CD4-positive, alpha-beta T cell treated with Interleukin-21 for 1 hour (primary cell): ENCODE data around the gene SUMO3.

Source experiments
- DNase-seq: peaks from one replicate; pipeline ENCODE4 v3.0.0-alpha.2; 2020

SUMO3 gene

DNA sequence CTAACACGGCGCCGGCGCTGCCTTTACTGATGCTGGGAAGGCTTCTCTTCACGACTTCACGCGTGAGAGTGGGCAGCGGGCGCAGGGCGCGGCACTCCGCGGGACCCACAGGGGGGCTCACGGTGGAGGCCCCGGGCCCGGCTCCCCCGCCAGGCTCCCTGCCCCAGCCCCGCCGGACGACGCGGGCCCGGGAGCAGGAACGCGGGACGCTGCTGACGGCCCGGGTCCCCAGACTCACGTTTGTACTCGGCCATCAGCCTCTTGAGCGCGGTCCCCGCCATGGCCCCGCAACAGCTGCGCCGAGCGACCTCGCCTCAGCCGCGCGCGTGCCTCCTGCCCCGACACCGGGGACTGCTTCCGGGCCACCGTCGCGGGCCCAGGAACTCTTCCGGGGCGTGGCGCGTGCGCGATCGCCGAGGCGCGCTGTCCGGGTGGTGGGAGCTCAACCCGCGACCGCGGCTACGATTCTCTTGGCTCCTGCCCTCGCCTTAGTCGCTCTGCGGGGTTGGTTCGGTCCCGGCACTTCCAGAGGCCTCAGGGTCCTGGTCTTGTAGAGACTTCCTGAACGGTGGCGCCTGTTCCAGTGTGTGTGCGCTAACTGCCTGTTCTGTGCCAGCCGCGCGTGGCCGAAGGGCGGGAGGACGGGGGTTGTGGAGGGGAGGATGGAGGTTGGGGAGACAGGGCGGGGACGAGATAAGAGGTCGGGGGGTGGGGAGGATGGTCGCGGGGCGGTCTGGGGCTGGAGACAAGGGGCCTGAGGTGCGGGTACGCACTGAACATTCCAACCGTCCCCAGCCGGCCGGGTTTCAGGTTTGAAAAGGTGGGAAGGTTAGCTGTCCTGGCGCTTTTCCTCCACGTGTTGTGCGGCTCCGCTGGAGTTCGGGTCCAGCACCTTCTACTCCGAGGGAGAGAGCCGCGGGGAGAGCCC, 16.1 kb downstream of the SUMO3 start, which contains the start of gene UBE2G2:
Gene UBE2G2 (minus strand): TSS at position 353 of the 928 bp plus-strand sequence. CDS start 72 bp downstream, at position 281.
- peak; percentile 89 for DNase-seq

DNA sequence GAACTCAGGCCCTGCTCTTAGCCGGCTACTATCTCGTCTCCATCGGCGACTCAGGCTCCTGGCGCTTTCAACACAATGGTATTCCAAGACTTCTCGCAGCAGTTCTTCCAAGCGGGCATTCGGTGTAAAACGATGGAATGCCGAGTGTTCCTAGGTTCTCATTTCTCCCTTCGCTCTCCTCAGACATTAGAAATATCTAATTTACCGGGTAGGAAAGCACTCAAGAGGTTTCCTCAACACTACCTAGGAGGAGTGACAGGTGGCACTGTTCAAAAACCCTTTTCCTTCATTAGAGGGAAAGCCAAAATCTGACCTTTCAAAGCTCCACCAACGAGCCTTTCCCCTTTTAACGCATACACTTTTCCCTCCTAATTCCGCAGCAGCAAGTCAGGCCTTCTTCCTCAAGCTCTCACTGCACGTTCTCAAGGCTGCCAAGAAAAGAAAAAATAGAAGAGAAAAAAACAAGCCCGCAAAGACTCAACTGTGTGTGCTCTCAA, 16.8 kb downstream of the SUMO3 start:
- DNase-seq = peak; percentile 56

DNA sequence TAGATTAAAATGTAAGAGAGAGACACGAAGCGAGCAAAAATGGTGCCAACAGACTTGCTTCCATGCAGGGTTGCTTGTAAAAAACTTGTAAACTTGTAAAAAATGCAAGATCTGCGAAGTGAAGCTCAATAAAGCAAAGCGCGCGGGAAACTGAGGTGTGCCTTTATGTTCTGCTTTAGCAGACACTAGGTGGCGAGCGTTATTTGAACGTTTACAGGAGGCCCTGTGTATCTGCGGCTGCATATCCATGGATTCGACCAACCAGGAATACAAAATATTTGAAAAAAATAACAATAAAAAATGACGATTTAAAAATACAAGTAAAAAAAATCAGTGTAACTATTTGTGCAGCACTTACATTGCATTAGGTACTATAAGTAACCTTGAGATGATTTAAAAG, 17.8 kb downstream of the SUMO3 start:
- DNase-seq = peak; percentile 27

DNA sequence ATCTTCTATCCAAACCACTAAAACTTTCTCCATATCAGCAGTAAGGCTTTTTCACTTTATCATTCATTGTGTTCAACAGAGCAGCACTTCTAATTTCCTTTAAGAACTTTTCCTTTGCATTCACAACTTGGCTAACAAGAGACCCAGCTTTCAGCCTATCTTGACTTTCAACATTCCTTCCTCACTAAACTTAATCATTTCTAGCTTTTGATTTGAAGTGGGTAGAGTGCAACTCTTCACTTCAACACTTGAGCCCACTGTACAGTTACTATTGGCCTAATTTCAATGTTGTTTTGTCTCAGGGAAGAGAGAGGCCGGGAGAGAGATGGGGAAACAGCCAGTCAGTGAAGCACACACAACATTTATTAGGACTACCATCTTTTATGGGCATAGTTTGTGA, 18.2 kb downstream of the SUMO3 start:
- DNase-seq = no peak

DNA sequence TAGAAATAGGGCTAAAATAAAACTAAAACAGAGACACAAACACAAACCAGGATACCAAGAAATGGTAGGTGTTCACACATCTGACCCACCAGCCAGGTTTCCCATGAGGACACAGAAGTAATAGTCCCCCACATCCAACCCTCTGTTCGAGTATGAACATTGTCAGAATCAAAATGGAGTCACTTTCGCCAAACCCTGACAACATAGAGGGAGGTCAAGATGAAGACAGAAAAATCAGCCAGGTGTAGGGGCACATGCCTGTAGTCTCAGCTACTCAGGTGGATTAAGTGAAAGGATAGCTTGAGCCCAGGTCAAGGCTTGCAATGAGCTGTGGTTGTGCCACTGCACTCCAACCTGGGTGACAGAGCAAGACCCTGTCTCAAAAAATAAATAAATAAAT, 20.1 kb downstream of the SUMO3 start:
- DNase-seq = no peak

DNA sequence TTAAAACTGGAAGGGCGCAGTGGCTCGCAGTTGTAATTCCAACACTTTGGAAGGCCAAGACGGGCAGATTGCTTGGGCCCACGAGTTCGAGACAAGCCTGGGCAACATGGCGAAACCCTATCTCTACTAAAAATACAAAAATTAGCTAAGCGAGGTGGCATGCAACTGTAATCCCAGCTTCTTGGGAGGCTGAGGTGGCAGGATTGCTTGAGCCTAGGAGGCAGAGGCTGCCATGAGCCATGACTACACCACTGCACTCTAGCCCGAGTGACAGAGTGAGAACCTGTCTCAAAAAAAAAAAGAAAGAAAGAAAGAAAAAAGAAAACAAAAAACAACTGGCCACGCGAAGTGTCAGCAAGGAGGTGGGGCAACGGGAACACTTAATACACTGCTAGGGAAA, 22.5 kb downstream of the SUMO3 start:
- DNase-seq = no peak

DNA sequence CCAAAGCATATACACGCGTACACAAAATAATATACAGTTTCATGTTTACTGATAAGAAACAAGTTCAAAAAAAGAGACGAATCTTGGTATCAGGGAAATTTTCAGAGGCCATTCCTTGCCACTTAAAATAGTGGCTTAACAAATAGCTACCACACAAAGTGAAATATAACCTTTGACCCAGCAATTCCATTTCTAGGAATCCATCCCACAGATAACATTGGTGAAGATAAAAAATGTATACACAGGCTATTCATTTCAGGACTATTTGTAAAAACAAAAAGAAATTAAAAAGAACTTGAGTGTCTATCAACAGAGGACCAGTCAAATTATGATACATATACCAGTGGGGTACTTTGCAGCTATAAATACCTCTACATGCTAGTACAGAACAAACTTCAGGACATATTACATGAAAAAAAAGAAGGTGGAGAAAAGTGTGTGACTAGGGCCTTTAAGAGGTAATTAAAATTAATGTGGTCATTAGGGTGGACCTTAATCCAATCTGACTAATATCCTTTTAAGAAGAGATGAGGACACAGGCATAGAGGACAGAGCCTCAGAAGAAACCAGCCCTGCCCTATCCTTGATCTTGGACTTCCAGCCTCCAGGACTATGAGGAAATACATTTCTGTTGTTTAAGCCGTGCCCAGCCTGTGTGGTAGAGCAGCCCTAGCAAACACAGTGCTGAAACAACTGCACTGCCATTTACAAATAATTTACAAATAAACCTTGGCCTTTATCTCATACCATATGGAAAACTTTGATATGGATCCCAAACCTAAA, 24.1 kb downstream of the SUMO3 start:
- DNase-seq = no peak

DNA sequence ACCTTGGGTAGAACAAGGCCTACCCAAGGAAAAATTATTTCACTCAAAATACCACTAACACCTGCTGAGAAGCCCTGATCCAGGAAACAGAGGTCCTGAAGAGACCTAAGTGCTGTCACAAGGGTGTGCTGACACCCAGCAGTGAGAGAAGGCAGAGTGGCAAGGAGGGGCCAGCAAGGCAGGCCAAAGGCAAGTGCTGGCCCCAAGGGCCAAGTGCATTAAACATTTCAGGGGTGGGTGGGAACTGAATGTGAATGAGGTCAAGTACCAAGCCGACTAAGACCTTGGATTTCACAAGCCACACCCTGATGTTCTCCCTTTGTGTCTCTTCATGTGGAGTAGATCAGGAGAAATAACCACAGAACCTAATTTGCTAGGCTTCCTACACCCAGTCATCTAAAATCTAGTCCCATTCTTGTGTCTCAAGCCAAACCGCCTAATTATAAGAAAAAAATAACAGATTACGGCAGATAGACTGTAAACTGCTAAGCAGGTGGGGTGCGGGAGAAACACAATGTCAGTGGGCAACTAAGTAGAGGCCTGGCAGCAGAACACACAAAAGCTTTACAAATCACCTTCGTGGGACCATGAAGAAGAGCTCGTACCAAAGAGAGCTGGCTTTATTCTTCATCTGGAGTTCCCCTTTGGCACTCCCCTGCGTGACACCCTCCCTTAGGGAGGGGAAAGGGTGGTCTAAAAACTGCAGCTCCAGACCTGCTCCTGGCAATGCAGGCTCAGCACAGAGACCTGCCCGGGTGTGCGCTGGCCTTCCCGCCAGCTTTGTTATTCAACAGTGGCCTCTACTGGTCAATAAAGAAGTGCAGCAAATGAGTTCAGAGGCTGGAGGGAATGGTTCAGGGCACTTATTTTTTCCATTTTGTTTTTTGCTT, 24.9 kb downstream of the SUMO3 start:
- DNase-seq = peak; percentile 72

DNA sequence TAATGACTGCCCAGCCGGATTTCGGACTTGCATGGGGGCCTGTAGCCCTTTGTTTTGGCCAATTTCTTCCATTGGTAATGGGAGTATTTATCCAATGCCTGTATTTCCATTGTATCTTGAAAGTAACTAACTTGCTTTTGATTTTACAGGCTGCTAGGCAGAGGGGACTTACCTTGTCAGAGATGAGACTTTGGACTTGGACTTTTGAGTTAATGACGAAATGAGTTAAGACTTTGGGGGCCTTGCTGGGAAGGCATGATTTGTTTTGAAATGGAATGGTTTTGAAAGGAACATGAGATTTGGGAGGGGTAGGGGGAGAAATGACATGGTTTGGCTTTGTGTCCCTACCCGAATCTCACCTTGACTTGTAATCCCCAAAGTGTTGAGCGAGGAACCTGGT, 25.9 kb downstream of the SUMO3 start:
- no peak for DNase-seq

DNA sequence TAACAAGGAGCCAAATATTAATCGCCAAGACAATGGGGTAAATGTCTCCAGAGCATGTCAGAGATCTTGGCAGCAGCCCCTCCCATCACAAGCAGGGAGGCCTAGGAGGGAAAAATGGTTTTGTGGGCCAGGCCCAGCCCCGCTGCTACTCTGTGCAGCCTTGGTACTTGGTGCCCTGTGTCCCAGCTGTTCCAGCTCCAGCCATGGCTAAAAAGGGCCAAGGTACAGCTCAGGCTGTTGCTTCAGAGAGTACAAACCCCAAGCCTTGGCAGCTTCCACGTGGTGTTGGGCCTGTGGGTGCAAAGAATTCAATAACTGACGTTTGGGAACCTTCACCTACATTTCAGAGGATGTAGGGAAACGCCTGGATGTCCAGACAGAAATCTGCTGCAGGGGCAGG, 26.6 kb downstream of the SUMO3 start:
- DNase-seq = no peak

DNA sequence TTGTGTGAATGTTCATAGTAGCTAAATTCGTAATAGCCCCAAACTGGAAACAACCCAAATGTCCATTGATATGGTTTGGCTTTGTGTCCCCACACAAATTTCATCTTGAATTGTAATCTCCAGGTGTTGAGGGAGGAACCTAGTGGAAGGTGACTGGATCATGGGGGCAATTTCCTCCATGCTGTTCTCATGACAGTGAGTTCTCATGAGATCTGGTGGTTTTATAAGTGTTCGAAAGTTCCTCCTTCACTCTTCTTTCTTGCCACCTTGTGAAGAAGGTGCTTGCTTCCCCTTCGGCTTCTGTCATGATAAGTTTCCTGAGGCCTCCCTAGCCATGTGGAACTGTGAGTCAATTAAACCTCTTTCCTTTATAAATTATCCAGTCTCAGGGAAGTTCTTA, 27.5 kb downstream of the SUMO3 start:
- no peak for DNase-seq

DNA sequence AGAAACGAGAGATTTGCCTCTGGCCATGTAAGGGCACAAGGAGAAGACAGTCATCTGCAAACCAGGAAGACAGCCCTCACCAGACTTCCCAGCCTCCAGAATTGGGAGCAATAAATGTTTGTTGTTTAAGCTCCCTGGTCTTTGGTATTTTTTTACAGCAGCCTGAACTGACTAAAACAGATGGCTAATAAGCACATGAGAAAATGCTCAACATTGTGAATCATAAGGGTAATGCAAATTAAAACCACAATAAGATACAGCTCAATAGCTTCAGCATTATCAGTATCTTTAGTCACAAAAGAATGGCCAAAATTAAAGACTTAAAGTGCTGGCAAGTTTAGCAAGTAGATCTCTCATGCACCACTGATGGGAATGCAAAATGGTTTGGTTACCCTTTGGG, 28.0 kb downstream of the SUMO3 start:
- no peak for DNase-seq

DNA sequence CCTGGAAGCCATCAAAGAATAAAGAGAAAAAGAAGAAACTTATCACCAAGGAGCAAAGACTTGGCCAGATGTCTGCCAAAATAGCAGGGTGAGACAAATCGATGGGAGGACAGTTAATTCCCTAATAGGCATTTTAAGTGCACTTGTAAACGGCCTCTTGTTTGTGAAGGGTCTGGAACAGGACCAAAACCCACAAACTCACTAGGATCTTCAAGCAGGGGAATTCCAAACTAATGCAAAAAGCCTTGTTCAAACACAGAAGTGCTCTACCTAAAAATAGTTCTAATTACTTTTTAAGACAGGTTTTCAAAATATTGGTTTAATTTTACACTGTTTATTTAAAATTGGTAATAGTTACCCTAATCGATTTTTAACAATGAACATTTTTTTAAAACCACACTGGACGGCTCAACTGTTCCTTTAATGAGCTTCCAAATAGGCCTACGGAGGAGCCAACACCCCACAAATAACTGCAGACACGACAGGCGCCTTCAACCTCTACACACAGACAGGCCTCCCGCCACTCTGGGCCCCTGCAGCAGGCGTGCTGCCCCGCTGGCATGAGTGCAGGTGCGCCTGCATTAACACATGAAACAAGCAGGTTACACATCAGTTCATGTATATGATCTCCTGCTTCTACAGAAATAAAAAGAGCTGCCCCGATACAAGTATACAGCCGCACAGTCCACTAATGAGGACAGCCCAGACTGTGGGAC, 32.1 kb downstream of the SUMO3 start:
- no peak for DNase-seq

DNA sequence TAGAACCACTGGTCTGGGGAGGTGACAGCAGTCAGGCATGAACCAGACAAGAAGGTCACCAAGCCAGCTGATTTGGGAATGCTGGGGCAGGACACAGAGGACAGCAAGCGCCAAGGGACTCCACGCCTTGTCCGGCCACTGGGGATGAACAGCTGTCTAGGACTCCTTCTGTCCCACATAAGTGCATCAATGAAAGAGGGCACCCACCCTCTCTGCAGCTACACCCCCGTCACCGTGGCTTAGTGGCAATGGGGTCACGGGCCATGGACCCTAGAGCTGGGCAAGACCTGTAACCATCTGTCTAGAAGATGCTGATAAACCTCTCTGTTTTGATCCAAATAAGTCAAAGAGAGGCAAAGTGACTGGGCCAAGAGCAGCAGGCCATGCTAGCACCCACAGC, 33.1 kb downstream of the SUMO3 start:
- no peak for DNase-seq

DNA sequence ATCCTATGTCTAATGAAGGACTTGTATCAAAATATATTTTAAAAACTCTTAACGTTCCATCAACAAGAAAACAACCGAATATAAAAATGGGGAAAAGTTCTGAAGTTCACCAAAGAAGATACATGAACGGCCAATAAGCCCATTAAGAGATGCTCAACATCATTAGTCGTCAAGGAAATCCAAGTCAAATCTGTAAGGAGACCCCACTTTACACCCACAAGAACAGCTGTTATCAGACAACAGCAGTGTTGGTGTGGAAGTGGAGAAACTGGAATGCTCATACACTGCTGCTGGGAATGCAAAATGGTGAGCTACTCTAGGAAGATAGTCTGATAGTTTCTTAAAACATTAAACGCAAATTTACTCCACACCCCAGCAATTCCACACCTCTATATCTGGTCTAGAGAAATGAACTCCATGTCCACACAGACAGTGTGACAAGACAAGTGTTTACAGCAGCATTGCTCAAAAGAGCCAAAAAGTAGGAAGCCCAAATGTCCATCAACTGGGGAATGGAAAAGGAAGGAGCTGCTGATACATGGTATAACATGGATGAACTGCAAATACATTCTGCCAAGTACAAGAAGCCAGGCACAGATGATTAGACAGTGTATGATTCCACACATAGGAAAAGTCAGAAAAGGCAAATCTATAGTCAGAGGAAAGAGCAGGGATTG, 34.7 kb downstream of the SUMO3 start:
- DNase-seq = no peak

DNA sequence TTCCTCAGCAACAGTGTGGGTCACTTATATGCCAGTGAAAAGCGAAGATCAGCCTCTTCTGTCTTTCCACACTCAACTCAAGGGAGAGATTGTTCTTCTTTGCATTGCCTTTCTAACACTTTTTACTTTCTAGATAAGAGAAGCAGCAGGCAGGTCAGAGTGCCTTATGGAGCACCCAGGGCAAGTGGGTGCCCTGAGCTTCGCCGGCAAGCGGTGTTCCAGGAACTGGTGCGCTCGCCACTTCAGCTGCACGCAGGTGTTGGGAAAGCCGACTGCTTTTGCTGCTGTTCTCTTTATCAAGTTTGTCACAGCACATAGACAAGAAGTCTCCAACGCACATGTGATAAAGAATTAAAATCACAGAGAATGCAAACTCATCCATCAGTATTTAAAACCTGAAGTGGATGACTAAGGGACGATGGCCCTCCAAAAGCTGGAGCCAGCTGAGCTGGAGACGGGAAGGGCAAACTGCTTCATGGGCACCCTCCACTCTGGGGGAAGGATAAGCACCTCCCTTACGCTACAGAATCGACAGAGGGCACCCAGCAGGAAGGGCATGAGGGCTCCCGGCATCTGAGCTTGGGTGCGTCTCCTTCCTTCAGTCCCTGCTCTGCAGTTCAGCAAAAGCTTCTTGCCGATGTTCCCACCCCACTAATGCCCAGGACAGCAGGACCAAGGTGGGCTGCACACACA, 36.9 kb downstream of the SUMO3 start:
- DNase-seq = no peak

DNA sequence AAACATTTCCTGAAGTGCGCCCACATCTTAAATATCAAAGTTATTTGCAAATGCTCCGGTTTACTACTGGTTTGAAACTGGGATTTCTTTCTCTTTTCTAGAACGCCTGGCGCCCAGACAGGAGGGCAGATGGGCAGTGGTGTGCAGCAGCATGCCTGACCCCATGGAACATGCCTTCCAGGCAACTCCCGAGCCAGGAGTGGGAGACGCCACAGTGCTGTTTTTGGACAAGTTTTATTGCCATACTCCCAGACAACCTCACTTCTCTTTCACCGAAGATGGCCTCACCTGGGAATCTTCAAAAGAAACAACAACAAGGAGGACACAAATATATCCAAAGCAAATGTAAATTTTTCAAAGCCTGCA, 37.7 kb downstream of the SUMO3 start:
- no peak for DNase-seq

DNA sequence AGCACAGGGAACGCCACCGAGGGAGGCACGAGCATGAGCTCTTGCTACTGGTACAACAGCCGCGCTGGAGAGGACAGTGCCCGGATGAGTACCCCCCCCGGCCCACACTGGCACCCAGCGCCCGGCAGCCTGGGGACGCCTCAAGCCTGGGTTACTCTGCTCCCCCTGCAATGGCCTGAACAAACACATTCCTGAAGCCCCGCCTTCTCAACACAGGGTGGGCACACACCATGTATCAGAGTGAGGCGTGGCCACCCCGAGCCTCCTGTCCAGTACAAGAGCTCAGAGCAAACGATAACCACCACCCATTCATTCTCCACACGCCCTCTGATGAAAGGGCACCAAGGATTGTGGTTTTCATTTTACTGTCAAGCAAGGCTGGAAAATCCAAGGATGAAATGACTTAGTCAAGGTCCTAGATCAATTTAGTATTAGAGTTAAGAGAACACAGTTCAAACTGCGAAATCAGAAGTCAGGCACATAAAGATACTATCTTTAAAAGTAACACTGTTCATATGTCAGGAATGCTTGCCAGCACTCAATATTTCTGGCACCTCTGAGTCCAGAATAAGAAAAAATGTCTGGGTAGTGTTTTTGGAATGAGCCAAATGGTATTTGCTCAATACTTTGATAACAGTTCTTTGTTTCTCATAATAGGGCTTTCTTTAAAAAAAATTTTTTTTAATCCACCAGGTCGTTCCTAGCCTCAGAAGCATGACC, 38.3 kb downstream of the SUMO3 start:
- DNase-seq = no peak

DNA sequence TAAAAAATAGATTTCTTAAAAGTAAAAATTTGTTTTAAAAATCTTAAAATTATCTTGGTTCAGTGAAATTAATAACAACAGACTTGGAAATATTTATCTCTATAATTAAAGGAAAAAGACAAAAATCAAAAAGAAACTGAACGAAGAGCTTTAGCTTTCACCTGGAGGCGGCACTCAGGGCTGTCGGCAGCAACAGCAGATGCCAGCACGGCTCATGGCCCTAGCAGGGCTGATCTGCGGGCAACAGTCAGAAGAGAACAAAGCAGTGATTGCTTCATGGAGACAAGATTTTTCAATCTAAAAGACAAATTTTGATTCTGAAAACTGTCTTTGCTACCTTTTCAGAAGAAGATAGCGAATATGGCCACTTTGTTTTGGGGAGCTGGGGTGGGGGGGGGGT, 38.9 kb downstream of the SUMO3 start:
- DNase-seq = no peak

DNA sequence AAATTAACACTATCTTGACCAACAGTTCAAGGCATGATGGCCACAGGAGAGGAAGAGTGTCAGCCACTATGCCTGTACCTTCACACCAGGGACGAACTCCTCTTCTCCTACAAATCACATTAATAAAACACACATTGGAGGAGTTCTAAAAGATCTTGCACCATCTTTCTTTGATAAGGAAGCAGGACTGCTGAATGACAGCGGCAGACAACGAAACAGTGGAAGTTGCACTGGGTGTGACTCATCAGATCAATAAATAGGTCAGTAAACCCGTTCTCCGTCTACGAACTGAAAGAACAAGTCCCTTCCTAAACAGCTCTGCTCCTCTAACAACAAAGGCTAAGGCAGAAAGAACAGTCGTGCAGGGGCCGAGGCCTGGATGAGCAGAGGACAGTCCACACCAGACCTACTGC, 39.4 kb downstream of the SUMO3 start:
- DNase-seq = no peak
